H1 (cell line): Measurements from ENCODE around the gene GHRHR. TPM values are rescaled to one million over a fixed set of nuclear protein-coding genes. Genes with fewer than 3 reads are reported as not detected.

ENCODE experiments used
- CTCF ChIA-PET: fragments of 300-600 bp; sonication (Branson Sonifier 250); formaldehyde crosslinking; loops from one replicate; lab custom pipeline; 2021; ENCODE audit not compliant: partially characterized antibody; lab: Charles Lee
- POLR2A ChIA-PET: fragments of 300-600 bp; sonication (Branson Sonifier 250); formaldehyde crosslinking; loops from one replicate; lab custom pipeline; 2021; ENCODE audit warnings: inconsistent platforms; ENCODE audit not compliant: partially characterized antibody; lab: Charles Lee
- DNase-seq, 2 experiments: peaks; one replicate each; pipeline versions ENCODE4 v3.0.0 to v3.0.0-alpha.2; 2010 to 2022; ENCODE audit warnings: low spot score in 2 of 2, low read depth in 1 of 2, mixed read lengths in 1 of 2
- FAIRE-seq: peaks from 2 replicates; lab custom pipeline; 2011; peaks lifted over from hg19 to GRCh38; lab: Jason Lieb, UNC
- H2AFZ ChIP-seq: 2 replicates; pipeline ENCODE4 v1.8.1; 2012; ENCODE audit warnings: low read length, inconsistent platforms
- H2AK5ac ChIP-seq: 2 replicates; pipeline ENCODE4 v1.6.1; 2013; ENCODE audit warnings: low read depth, low read length
- H2BK120ac ChIP-seq: replicated peaks from 2 replicates; pipeline ENCODE3; 2013; ENCODE audit warnings: low read depth, low read length, inconsistent platforms
- H2BK12ac ChIP-seq: 2 replicates; pipeline ENCODE4 v1.6.1; 2013; ENCODE audit warnings: low read depth, low read length
- H2BK15ac ChIP-seq: 2 replicates; pipeline ENCODE4 v1.6.1; 2013; ENCODE audit warnings: low read length
- H2BK20ac ChIP-seq: 2 replicates; pipeline ENCODE4 v1.6.1; 2013; ENCODE audit warnings: low read length
- H2BK5ac ChIP-seq: 2 replicates; pipeline ENCODE4 v1.6.1; 2013; ENCODE audit warnings: low read depth, low read length
- H3K14ac ChIP-seq: 2 replicates; pipeline ENCODE4 v1.6.1; 2013; ENCODE audit warnings: inconsistent platforms; ENCODE audit not compliant: insufficient read length
- H3K18ac ChIP-seq: 2 replicates; pipeline ENCODE4 v1.6.1; 2013; ENCODE audit warnings: low read length; ENCODE audit errors: extremely low read depth
- H3K23ac ChIP-seq: 2 replicates; pipeline ENCODE4 v1.6.1; 2013; ENCODE audit warnings: inconsistent platforms; ENCODE audit not compliant: insufficient read length
- H3K23me2 ChIP-seq: 2 replicates; pipeline ENCODE4 v1.6.1; 2013; ENCODE audit warnings: low read depth, low read length
- H3K27ac ChIP-seq: 2 replicates; pipeline ENCODE4 v1.6.1; 2011; ENCODE audit warnings: low read depth, low read length, inconsistent platforms
- H3K27me3 ChIP-seq, 4 experiments: replicated peaks in 1 of 4; 1 replicate in 1 of 4; 2 replicates in 3 of 4; pipeline versions ENCODE4 v1.6.1 to v1.8.1; 2011 to 2013; ENCODE audit warnings: low read length in 3 of 4, mild to moderate bottlenecking in 3 of 4, inconsistent platforms in 2 of 4, mixed read lengths in 2 of 4, moderate library complexity in 1 of 4; ENCODE audit not compliant: control insufficient read depth in 3 of 4, insufficient read depth in 3 of 4; ENCODE audit errors: extremely low read depth in 1 of 4
- H3K36me3 ChIP-seq, 4 experiments: 2 replicates each; pipeline versions ENCODE4 v1.6.1 to v1.8.1; 2011 to 2013; ENCODE audit warnings: mild to moderate bottlenecking in 4 of 4, low read length in 3 of 4, moderate library complexity in 2 of 4, control low read depth in 1 of 4, inconsistent platforms in 1 of 4; ENCODE audit not compliant: insufficient read depth in 4 of 4, control insufficient read depth in 2 of 4
- H3K4ac ChIP-seq: replicated peaks from 2 replicates; pipeline ENCODE3; 2013; ENCODE audit warnings: low read length, low read depth, mixed read lengths, inconsistent platforms; ENCODE audit not compliant: insufficient read length
- H3K4me1 ChIP-seq, 4 experiments: replicated peaks in 1 of 4; 1 replicate in 1 of 4; 2 replicates in 3 of 4; pipeline versions ENCODE4 v1.6.1 to v1.8.1; 2011 to 2013; ENCODE audit warnings: low read length in 3 of 4, inconsistent platforms in 2 of 4, mixed read lengths in 1 of 4; ENCODE audit not compliant: insufficient read depth in 4 of 4, control insufficient read depth in 3 of 4
- H3K4me2 ChIP-seq, 2 experiments: 2 replicates each; pipeline versions ENCODE4 v1.6.1 to v1.8.1; 2011 to 2013; ENCODE audit warnings: low read depth in 2 of 2, low read length in 2 of 2, control low read depth in 1 of 2, inconsistent platforms in 1 of 2, mild to moderate bottlenecking in 1 of 2; ENCODE audit not compliant: insufficient read depth in 1 of 2
- H3K4me3 ChIP-seq, 4 experiments: fragments of 200-600, 300-600 bp in 1 of 4; sonication (generic), shearing (Covaris generic), sonication (Bioruptor Twin) in 1 of 4; 2 replicates each; pipeline versions ENCODE4 v1.5.1 to v1.8.1; 2011 to 2016; ENCODE audit warnings: low read length in 4 of 4, low read depth in 3 of 4, control low read depth in 2 of 4, inconsistent platforms in 2 of 4, mild to moderate bottlenecking in 2 of 4, mixed read lengths in 1 of 4, moderate library complexity in 1 of 4; ENCODE audit not compliant: insufficient read depth in 2 of 4; ENCODE audit errors: extremely low read depth in 1 of 4
- H3K56ac ChIP-seq: replicated peaks from 2 replicates; pipeline ENCODE3; 2013; ENCODE audit warnings: low read depth, mild to moderate bottlenecking, mixed read lengths, low read length, inconsistent platforms; ENCODE audit not compliant: insufficient read length
- H3K79me1 ChIP-seq: 2 replicates; pipeline ENCODE4 v1.6.1; 2013; ENCODE audit warnings: low read depth, low read length, control low read depth
- H3K79me2 ChIP-seq, 2 experiments: 2 replicates each; pipeline versions ENCODE4 v1.6.1 to v1.8.1; 2012 to 2013; ENCODE audit warnings: low read length in 2 of 2, mild to moderate bottlenecking in 2 of 2, inconsistent platforms in 1 of 2; ENCODE audit not compliant: insufficient read depth in 2 of 2, control insufficient read depth in 1 of 2
- H3K9ac ChIP-seq, 4 experiments: replicated peaks in 1 of 4; 1 replicate in 1 of 4; 2 replicates in 3 of 4; pipeline versions ENCODE4 v1.6.1 to v1.8.1; 2011 to 2013; ENCODE audit warnings: low read depth in 3 of 4, low read length in 3 of 4, control low read depth in 2 of 4, mild to moderate bottlenecking in 2 of 4, moderate library complexity in 2 of 4, inconsistent platforms in 1 of 4; ENCODE audit errors: extremely low read depth in 1 of 4
- H3K9me3 ChIP-seq, 2 experiments: 2 replicates each; pipeline versions ENCODE4 v1.6.1 to v1.8.1; 2012 to 2013; ENCODE audit warnings: mild to moderate bottlenecking in 2 of 2, moderate library complexity in 2 of 2, control low read depth in 1 of 2, inconsistent platforms in 1 of 2, low read depth in 1 of 2, low read length in 1 of 2, mixed read lengths in 1 of 2; ENCODE audit not compliant: insufficient read depth in 2 of 2
- H4K20me1 ChIP-seq, 2 experiments: replicated peaks in 1 of 2; 2 replicates each; pipeline versions ENCODE3 to v1.8.1; 2011 to 2013; ENCODE audit warnings: inconsistent platforms in 2 of 2, low read length in 2 of 2, mild to moderate bottlenecking in 1 of 2; ENCODE audit not compliant: insufficient read depth in 2 of 2, control insufficient read depth in 1 of 2
- H4K5ac ChIP-seq: 2 replicates; pipeline ENCODE4 v1.6.1; 2013; ENCODE audit warnings: low read length, low read depth, mixed read lengths, inconsistent platforms; ENCODE audit not compliant: insufficient read length
- H4K8ac ChIP-seq: 2 replicates; pipeline ENCODE4 v1.8.0; 2013; ENCODE audit warnings: mild to moderate bottlenecking, moderate library complexity, low read length, inconsistent platforms; ENCODE audit not compliant: insufficient read depth; ENCODE audit errors: extremely low read depth
- H4K91ac ChIP-seq: replicated peaks from 2 replicates; pipeline ENCODE3; 2013; ENCODE audit warnings: low read length, mixed read lengths, inconsistent platforms; ENCODE audit not compliant: insufficient read length
- WGBS, 2 experiments: shearing (Covaris generic) in 1 of 2; methylation state at CpG; one replicate each; pipeline versions ENCODE4 v1.1.6 to v1.1.7; 2013 to 2015; ENCODE audit warnings: low lambda C conversion rate in 2 of 2, mixed read lengths in 2 of 2, inconsistent platforms in 1 of 2, low coverage in 1 of 2, missing lambda C conversion rate in 1 of 2; ENCODE audit not compliant: insufficient replicate concordance in 2 of 2, insufficient coverage in 1 of 2, insufficient read length in 1 of 2; ENCODE audit errors: extremely low coverage in 1 of 2, missing lambda C conversion rate in 1 of 2; 5-methylcytosine and 5-hydroxymethylcytosine counted together
- polyA plus RNA-seq, 7 experiments: library from polyadenylated mRNA; depleted of rRNA in 3 of 7; stranded (reverse) in 5 of 7; unstranded in 2 of 7; fragments of >200 nt in 5 of 7; fragments of 200-250 nt in 2 of 7; gene quantifications; 1 replicate in 5 of 7; 2 replicates in 1 of 7; 4 replicates in 1 of 7; pipeline versions ENCODE4 v1.2.1 to v1.2.3, GENCODE V29; 2011 to 2013; ENCODE audit warnings: missing spikeins in 2 of 7, mixed read lengths in 2 of 7
- total RNA-seq: library from RNA; stranded (reverse); fragmentation: NEBNext Ultra II Directional; extraction: Animal tissue kit (Norgen Biotek cat#: 25700); gene quantifications from 2 replicates; pipeline ENCODE4 v1.2.1, GENCODE V29; 2021
- TF ChIP-seq, protein P1 (sequence below): IDR thresholded peaks from 2 replicates; pipeline ENCODE4 v1.6.1; 2012; ENCODE audit warnings: inconsistent platforms

The GHRHR gene
- total and polyA plus RNA-seq, 2 of the 8 experiments (the other 6 are each of a cell fraction or from before 2014, with no cell fraction given), result 0.60 to 6.5 TPM

DNA sequence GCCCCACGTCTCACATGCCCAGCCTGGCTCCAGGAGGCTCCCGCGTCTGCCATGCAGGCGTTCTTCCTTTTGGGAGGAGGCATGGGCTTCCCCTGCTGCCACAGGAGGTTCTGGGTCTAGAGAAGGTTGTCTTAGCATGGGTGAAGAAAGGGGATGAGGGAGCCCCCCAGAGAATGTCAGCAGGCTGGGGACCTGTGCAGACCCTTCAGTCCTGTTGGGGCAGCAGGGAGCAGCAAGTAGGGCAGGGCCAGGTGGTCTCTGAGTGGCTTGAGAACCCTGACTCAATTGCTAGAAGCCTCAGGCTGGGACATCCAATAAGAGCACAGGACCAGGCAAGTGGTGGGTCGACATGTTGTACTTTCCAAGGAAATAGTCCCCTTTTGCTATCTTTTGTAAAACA is 54.0 kb downstream of the GHRHR start:
- Histone ChIP-seq H2BK20ac (no peak overlapping the region), H3K4me3 (no peak overlapping the region), H2AFZ (no peak overlapping the region), H3K36me3 (no peaks in the 10 kb centered on the region), H2BK15ac (no peak overlapping the region), H2BK12ac (no peak overlapping the region), H3K18ac (no peak overlapping the region), H3K4me1 (peaks cover 8 to 13% (median 11%) of the 10 kb centered on the region in 4 experiments), H4K91ac (no peak overlapping the region), H3K23me2 (no peaks in the 10 kb centered on the region), H3K9me3 (no peaks in the 10 kb centered on the region), H3K79me2 (no peaks in the 10 kb centered on the region), H3K27ac (no peak overlapping the region), H2BK5ac (no peak overlapping the region), H3K9ac (no peak overlapping the region), H3K79me1 (no peaks in the 10 kb centered on the region), H3K27me3 (no peaks in the 10 kb centered on the region), H2BK120ac (no peak overlapping the region), H2AK5ac (no peak overlapping the region), H3K14ac (no peak overlapping the region), H4K5ac (no peak overlapping the region), H3K56ac (no peak overlapping the region), H3K4ac (no peak overlapping the region), H3K23ac (no peak overlapping the region), H3K4me2 (no peak overlapping the region), H4K20me1 (no peaks in the 10 kb centered on the region), H4K8ac (no peak overlapping the region; the same call in 1 of the 2 replicates)
- WGBS, 2 experiments, result 95% methylated on average over 3 of the region's 5 CpGs; no CpG with 5 or more reads in 1 of the 2 experiments
- ChIA-PET POLR2A (interaction anchor here (0.6 kb wide), 1 partner anchor 291 kb away, joined by 3 read pairs; no protein-coding TSS in a partner anchor), CTCF (interaction anchor here (1.1 to 52.0 kb wide), 3 partner anchors 33 to 53 kb away, joined by 3 to 880 read pairs (median 58); partner anchors contain the start of gene ADCYAP1R1)
- no peak for FAIRE-seq
- DNase-seq, result no peak
- TF ChIP-seq, protein P1, sequence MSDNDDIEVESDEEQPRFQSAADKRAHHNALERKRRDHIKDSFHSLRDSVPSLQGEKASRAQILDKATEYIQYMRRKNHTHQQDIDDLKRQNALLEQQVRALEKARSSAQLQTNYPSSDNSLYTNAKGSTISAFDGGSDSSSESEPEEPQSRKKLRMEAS, result no peak
